Measurements from ENCODE around the gene FOSL2. TPM values are rescaled to one million over a fixed set of nuclear protein-coding genes. Genes with fewer than 3 reads are reported as not detected.

The FOSL2 gene
- polyA plus RNA-seq, 1 donor (not counting 4 experiments of a cell fraction or from before 2014, with no cell fraction given) = 24.1 TPM

DNA sequence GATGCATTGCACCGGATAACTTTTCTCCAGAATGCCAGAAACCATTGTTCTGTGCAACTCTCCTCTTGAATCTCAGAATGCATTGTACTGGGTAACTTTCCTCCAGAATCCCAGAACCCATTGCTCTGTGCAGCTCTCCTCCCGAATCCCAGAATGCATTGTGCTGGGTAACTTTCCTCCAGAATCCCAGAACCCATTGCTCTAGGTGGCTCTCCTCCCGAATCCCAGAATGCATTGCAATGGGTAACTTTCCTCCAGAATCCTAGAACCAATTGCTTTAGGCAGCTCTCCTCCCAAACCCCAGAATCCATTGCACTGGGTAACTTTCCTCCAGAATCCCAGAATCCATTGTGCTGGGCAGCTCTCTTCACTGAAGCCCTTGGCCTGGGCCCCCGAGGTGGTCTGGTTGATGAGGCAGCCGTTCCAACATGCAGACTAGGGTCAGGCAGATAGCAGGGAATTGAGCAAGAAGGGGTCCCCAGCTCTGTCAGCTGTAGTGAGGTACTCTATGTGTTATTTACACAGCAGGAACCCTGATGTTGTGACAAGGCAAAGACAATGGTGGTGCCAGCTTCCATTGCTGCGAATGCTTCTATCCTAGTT is 9.4 kb downstream of the FOSL2 start:
- Histone ChIP-seq H3K27ac (ENCODE audit: control insufficient read depth, insufficient read depth, low read length) (no peak overlapping the region), H4K20me1 (ENCODE audit: control insufficient read depth, extremely low read depth, insufficient read depth, low read length) (peaks cover 20% of the 10 kb centered on the region)
- FAIRE-seq = no peak

GRCh38 chr2:28403370-28403956 is 10.8 kb downstream of the FOSL2 start:
- Histone ChIP-seq H3K4me1 (ENCODE audit: control insufficient read depth, extremely low read depth, insufficient read depth, low read length) (peaks cover 56% of the 10 kb centered on the region), H3K4me3 (ENCODE audit: control insufficient read depth in 2 of 3, extremely low read depth in 1 of 3, insufficient read depth in 2 of 3, low read depth in 1 of 3, low read length in 3 of 3) (no peak overlapping the region), H3K27me3 (ENCODE audit: control insufficient read depth, extremely low read depth, insufficient read depth, low read length) (no peaks in the 10 kb centered on the region), H2AFZ (ENCODE audit: control insufficient read depth, low read length) (no peak overlapping the region), H3K36me3 (ENCODE audit: control insufficient read depth in 2 of 2, extremely low read depth in 1 of 2, insufficient read depth in 2 of 2, low read length in 2 of 2) (peaks cover 33 to 74% of the 10 kb centered on the region in 2 experiments), H4K20me1 (ENCODE audit: control insufficient read depth, extremely low read depth, insufficient read depth, low read length) (peaks cover 20% of the 10 kb centered on the region), H3K79me2 (ENCODE audit: control insufficient read depth, insufficient read depth, low read length) (peaks cover 68% of the 10 kb centered on the region), H3K27ac (ENCODE audit: control insufficient read depth, insufficient read depth, low read length) (no peak overlapping the region), H3K4me2 (ENCODE audit: control insufficient read depth, extremely low read depth, insufficient read depth, low read depth, low read length) (no peak overlapping the region), H3K9ac (ENCODE audit: control insufficient read depth, extremely low read depth, insufficient read depth, low read length) (no peak overlapping the region), H3K9me3 (ENCODE audit: control insufficient read depth, low read depth, low read length) (no peaks in the 10 kb centered on the region), H3K9me1 (ENCODE audit: control insufficient read depth, extremely low read depth, insufficient read depth, low read length) (peaks cover 6% of the 10 kb centered on the region)
- DNase-seq (ENCODE audit: low read depth, low spot score) = no peak
- dilution Hi-C loops (cut with MboI; ENCODE audit: extremely low pct_ligation_motif_present, low sequenced_read_pairs) = no loop called here
- no peak for TF ChIP-seq EZH2 (IDR thresholded peaks at IDR 0.05; ENCODE audit: low read length)
- FAIRE-seq = no peak

More for the DNA sequence above, 9.4 kb downstream of the FOSL2 start:
- DNase-seq (ENCODE audit: low read depth, low spot score) = no peak
- Histone ChIP-seq H3K27me3 (ENCODE audit: control insufficient read depth, extremely low read depth, insufficient read depth, low read length) (no peaks in the 10 kb centered on the region), H3K4me3 (ENCODE audit: control insufficient read depth in 2 of 3, extremely low read depth in 1 of 3, insufficient read depth in 2 of 3, low read depth in 1 of 3, low read length in 3 of 3) (no peak overlapping the region), H3K9me1 (ENCODE audit: control insufficient read depth, extremely low read depth, insufficient read depth, low read length) (no peaks in the 10 kb centered on the region), H3K36me3 (ENCODE audit: control insufficient read depth in 2 of 2, extremely low read depth in 1 of 2, insufficient read depth in 2 of 2, low read length in 2 of 2) (peaks cover 24 to 71% of the 10 kb centered on the region in 2 experiments), H3K9me3 (ENCODE audit: control insufficient read depth, low read depth, low read length) (no peaks in the 10 kb centered on the region), H3K4me2 (ENCODE audit: control insufficient read depth, extremely low read depth, insufficient read depth, low read depth, low read length) (no peak overlapping the region), H3K9ac (ENCODE audit: control insufficient read depth, extremely low read depth, insufficient read depth, low read length) (no peak overlapping the region), H3K79me2 (ENCODE audit: control insufficient read depth, insufficient read depth, low read length) (peaks cover 76% of the 10 kb centered on the region), H3K4me1 (ENCODE audit: control insufficient read depth, extremely low read depth, insufficient read depth, low read length) (peaks cover 57% of the 10 kb centered on the region), H2AFZ (ENCODE audit: control insufficient read depth, low read length) (no peak overlapping the region)
- TF ChIP-seq, protein P1, sequence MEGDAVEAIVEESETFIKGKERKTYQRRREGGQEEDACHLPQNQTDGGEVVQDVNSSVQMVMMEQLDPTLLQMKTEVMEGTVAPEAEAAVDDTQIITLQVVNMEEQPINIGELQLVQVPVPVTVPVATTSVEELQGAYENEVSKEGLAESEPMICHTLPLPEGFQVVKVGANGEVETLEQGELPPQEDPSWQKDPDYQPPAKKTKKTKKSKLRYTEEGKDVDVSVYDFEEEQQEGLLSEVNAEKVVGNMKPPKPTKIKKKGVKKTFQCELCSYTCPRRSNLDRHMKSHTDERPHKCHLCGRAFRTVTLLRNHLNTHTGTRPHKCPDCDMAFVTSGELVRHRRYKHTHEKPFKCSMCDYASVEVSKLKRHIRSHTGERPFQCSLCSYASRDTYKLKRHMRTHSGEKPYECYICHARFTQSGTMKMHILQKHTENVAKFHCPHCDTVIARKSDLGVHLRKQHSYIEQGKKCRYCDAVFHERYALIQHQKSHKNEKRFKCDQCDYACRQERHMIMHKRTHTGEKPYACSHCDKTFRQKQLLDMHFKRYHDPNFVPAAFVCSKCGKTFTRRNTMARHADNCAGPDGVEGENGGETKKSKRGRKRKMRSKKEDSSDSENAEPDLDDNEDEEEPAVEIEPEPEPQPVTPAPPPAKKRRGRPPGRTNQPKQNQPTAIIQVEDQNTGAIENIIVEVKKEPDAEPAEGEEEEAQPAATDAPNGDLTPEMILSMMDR (optimal IDR thresholded peaks at IDR 0.05 in 1 of 3, IDR thresholded peaks at IDR 0.05 in 1 of 3, conservative IDR thresholded peaks at IDR 0.05 in 1 of 3; ENCODE audit: extremely low read depth in 1 of 3, insufficient read depth in 2 of 3, low read length in 3 of 3) = no peak
- TF ChIP-seq EZH2 (IDR thresholded peaks at IDR 0.05; ENCODE audit: low read length) = no peak
- dilution Hi-C loops (cut with MboI; ENCODE audit: extremely low pct_ligation_motif_present, low sequenced_read_pairs) = no loop called here
